ENCODE results near the gene RAB43.

- TF ChIP-seq CTCF (IDR thresholded peaks at IDR 0.05), result no peak
- no peak for TF ChIP-seq POLR2A (IDR thresholded peaks at IDR 0.05)
- no peak for TF ChIP-seq EP300 (IDR thresholded peaks at IDR 0.05)
Observed at GRCh38 chr3:129077222-129077621, 44.4 kb downstream of the RAB43 start.
